Upper lobe of left lung (tissue), 4 donors: ENCODE data around the gene CCIN.

Experiments
- CTCF ChIP-seq, 6 experiments: fragments of 450-650 bp in 4 of 6; fragments of 200-600 bp in 2 of 6; sonication (generic) in 2 of 6; IDR thresholded peaks; one replicate each; pipeline ENCODE4 v1.5.1; 2016 to 2019; ENCODE audit warnings: antibody characterized with exemption in 6 of 6
- POLR2A ChIP-seq, 4 donors: fragments of 450-650 bp; IDR thresholded peaks; one replicate each; pipeline ENCODE4 v1.5.1; 2016 to 2017; ENCODE audit warnings: antibody characterized with exemption in 4 of 4, mild to moderate bottlenecking in 2 of 4
- POLR2AphosphoS5 ChIP-seq, 2 donors: sonication (generic); formaldehyde crosslinking; IDR thresholded peaks; one replicate each; pipeline ENCODE4 v1.5.1; 2017; ENCODE audit warnings: antibody characterized with exemption in 2 of 2

DNA sequence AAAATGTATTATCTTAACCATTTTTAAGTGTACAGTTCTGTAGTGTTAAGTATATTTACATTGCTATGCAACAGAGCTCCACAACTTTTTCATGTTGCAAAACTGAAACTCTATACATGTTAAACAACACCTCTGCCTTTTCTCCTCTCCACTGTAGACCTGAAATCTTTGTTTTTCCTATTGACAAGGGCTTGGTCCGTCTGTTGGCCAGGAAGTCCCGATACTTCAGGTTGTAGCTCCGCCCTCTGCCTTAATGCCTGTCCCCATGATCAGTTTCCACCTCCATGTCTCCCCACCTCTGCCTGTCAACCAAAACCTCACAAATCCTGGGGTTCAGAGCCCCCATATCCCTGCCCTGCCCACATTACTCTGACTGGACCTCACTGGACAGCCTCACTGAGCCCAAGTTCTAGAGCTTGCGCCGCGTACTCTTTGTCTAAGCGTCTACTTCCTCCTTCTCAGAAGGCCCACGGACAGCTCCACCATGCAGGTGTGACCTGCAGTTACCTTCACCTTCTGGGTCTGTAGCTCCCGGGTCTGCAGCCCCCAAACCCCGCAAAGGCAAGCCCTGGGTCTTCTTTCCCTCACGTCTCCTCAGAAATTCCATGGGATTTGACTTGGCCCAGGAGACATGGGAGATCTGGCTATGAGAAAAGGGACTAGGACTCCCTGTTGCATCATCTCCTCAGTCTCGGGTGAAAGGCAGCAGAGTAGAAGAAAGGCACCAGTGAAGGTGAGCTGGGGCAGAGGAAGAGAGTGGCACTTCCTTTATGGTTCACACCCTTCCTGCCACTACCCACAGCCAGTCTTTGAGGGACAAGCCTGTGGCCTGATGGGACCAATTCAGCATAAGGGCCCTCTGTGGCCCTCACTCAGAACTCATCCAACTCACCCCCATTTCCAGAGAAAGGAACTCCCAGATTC lies 24.6 kb upstream of the CCIN start:
- TF ChIP-seq POLR2A (IDR thresholded peaks at IDR 0.05) (no peak), CTCF (IDR thresholded peaks at IDR 0.05) (no peak), POLR2AphosphoS5 (IDR thresholded peaks at IDR 0.05) (no peak)
